HG02938 (cell line): ENCODE measurements around the gene RPL26.
"Not testable (repeated sequence)": the region's sequence is repeated elsewhere in the genome, so short reads cannot be mapped to it uniquely, and the experiment has no call there.

Experiments used
- ATAC-seq: cut with Tn5 transposase; IDR thresholded peaks from one replicate; pipeline ENCODE4 v1.9.1; 2021; ENCODE audit warnings: mild to moderate bottlenecking, moderate library complexity; ENCODE audit not compliant: unreplicated experiment

RPL26 gene

GRCh38 chr17:8369944-8370343 lies 13.0 kb downstream of the RPL26 start:
- no peak for ATAC-seq

GRCh38 chr17:8368193-8368592 lies 14.8 kb downstream of the RPL26 start:
- no peak for ATAC-seq

GRCh38 chr17:8366231-8366630 lies 16.8 kb downstream of the RPL26 start:
- ATAC-seq, result no peak

GRCh38 chr17:8365143-8365542 lies 17.9 kb downstream of the RPL26 start:
- no peak for ATAC-seq

- ATAC-seq, result no peak
Measured at GRCh38 chr17:8362651-8363332, 20.2 kb downstream of the RPL26 start.

- ATAC-seq, result no peak
Measured at GRCh38 chr17:8360751-8361150, 22.2 kb downstream of the RPL26 start.

GRCh38 chr17:8360260-8360659 lies 22.7 kb downstream of the RPL26 start:
- no peak for ATAC-seq

GRCh38 chr17:8359769-8360168 lies 23.2 kb downstream of the RPL26 start:
- ATAC-seq, result no peak

GRCh38 chr17:8357910-8358309 lies 25.1 kb downstream of the RPL26 start:
- no peak for ATAC-seq

- no peak for ATAC-seq
Measured at GRCh38 chr17:8354236-8354635, 28.8 kb downstream of the RPL26 start.

- no peak for ATAC-seq
Measured at GRCh38 chr17:8353736-8354135, 29.3 kb downstream of the RPL26 start.

GRCh38 chr17:8350339-8350738 lies 32.7 kb downstream of the RPL26 start:
- no peak for ATAC-seq

- ATAC-seq, result not testable (repeated sequence)
Measured at GRCh38 chr17:8347001-8347400, 36.0 kb downstream of the RPL26 start.

- no peak for ATAC-seq
Measured at GRCh38 chr17:8345951-8346665, 36.9 kb downstream of the RPL26 start.

- no peak for ATAC-seq
Measured at GRCh38 chr17:8345052-8345690, 37.8 kb downstream of the RPL26 start.

- ATAC-seq, result no peak
Measured at GRCh38 chr17:8341456-8341855, 41.5 kb downstream of the RPL26 start.

GRCh38 chr17:8339540-8339939 lies 43.5 kb downstream of the RPL26 start, which contains the start of gene ODF4:
Gene ODF4, plus strand, starts transcription at chr17:8339840. Its CDS starts 212 bp downstream, at chr17:8340052.
- ATAC-seq, result no peak

GRCh38 chr17:8338753-8339140 lies 44.2 kb downstream of the RPL26 start:
- no peak for ATAC-seq

- no peak for ATAC-seq
Measured at GRCh38 chr17:8337802-8338752, 44.9 kb downstream of the RPL26 start.

- ATAC-seq, result no peak
Measured at GRCh38 chr17:8333281-8333680, 49.7 kb downstream of the RPL26 start.

- no peak for ATAC-seq
Measured at GRCh38 chr17:8332688-8333087, 50.3 kb downstream of the RPL26 start.
